IPS-NIHi11 (cell line): ENCODE results near the gene CLIC2.
A peak's percentile ranks its signal among the peaks of the same experiment; 100 is the strongest.
"Not testable (repeated sequence)": the region's sequence is repeated elsewhere in the genome, so short reads cannot be mapped to it uniquely, and the experiment has no call there.

Experiments
- DNase-seq: peaks from one replicate; pipeline ENCODE4 v3.0.0; 2012; ENCODE audit warnings: mixed read lengths, low spot score

The CLIC2 gene

GRCh38 chrX:155334486-155335336, at the start of gene CLIC2:
Gene CLIC2, minus strand, starts transcription at chrX:155334614. Its CDS starts 187 bp downstream, at chrX:155334427.
- DNase-seq = no peak

GRCh38 chrX:155382529-155382967, 48.1 kb upstream of the CLIC2 start:
- DNase-seq = not testable (repeated sequence)

DNA sequence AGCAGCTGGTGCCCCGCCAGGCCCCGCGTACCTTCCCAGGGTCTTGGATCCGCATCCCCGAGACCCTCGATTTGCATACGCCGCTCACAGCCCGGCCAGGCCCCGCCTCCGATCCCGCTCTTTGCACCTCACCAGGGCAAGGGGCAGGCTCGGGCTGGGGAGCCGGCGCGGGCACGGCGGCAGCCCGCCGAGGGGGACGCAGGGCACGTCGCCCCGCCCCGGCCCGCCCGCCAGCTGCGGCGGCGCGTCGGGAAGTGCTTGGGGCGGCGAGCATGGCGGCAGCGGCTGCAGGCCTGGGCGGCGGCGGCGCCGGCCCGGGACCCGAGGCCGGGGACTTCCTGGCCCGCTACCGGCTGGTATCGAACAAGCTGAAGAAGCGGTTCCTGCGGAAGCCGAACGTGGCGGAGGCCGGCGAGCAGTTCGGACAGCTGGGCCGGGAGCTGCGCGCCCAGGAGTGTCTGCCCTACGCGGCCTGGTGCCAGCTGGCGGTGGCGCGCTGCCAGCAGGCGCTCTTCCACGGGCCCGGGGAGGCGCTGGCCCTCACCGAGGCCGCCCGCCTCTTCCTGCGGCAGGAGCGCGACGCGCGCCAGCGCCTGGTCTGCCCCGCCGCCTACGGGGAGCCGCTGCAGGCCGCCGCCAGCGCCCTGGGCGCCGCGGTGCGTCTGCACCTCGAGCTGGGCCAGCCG, 47.6 kb upstream of the CLIC2 start, which contains the start of gene F8A2:
Gene F8A2, plus strand, starts transcription at position 253 of the 686 bp plus-strand sequence. Its CDS starts 20 bp downstream, at position 273.
- DNase-seq = not testable (repeated sequence)

DNA sequence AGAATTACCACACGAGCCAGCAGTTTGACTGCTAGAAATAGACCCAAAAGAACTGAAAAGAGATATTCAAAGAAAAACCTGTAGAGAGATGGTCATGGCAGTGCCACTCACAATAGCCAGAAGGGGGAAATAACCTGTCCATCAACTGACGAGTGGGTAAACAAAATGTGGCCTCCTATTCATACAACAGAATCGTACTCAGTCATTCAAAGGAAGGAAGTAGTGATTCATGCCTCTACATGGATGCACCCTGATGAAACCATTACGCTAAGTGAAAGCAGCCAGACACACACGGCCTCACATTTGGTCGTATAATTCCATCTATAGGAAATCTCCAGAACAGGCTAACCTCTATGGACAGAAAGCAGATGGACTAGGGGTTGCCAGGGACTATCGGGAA, 45.4 kb upstream of the CLIC2 start:
- not testable (repeated sequence) for DNase-seq

GRCh38 chrX:155373777-155374458, 39.5 kb upstream of the CLIC2 start:
- not testable (repeated sequence) for DNase-seq

DNA sequence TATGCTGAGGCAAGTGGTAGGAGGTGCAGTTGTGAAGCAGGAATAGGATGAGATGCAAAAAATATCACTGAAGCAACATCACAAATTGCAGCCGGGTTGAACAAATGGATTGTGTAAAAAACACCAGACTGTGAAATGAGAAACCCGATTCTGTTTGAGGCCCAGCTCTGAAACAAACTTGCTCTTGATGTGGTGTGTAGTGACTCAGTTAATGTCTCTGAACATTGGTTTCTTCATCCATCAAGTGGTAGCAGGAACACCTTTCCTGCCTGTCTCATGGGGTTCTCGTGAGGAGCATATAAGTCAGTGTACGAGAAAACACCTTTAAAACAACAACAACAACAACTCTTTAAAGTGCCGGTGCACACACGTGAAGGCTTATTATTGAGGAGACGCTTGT, 29.3 kb upstream of the CLIC2 start:
- not testable (repeated sequence) for DNase-seq

DNA sequence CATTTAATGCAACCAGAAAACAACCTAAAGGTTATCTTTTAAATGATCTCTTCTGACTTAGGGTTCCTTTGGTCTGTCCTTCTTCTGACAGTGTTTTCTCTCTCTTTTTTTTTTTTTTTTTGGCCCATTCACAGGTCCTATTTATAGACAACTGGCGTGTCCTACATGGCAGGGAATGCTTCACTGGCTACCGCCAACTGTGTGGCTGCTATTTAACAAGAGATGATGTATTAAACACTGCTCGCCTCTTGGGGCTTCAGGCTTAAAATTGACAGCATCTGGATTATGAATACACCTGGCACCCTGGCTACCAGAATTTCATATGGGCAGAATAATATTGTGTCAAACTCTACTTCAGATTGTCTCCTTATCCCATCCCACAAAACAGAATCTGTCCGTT, 15.0 kb upstream of the CLIC2 start:
- DNase-seq = not testable (repeated sequence)

GRCh38 chrX:155345689-155346088, 11.3 kb upstream of the CLIC2 start:
- not testable (repeated sequence) for DNase-seq

- not testable (repeated sequence) for DNase-seq
These were observed 911 bp upstream of the CLIC2 start for GRCh38 chrX:155335337-155335712.

DNA sequence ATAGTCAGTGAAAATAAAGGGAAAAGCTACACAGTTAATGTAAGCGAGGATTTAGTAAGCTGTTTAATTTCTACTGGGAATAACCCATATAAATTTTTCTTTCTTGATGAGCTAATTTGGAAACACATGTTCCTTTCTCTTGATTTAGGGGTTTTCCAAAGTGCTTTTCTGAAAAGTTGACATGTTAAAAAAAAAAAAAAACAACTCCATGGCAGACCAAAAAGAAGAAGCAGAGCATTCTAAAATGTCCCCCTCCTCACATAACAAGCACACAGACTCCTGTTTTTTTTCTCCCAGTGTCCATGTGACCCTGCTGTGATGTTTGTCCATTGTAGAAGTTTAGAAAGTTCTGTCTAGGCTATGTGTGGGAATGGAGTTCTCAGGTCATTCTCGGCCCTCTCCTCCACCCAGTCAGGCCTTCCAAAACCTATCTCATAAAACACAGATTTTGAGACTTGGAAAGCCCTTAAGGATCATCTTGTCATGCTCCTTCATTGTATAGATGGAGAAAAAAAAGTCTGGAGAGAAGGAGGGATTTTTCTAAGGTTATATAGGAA, 792 bp downstream of the CLIC2 start:
- no peak for DNase-seq

DNA sequence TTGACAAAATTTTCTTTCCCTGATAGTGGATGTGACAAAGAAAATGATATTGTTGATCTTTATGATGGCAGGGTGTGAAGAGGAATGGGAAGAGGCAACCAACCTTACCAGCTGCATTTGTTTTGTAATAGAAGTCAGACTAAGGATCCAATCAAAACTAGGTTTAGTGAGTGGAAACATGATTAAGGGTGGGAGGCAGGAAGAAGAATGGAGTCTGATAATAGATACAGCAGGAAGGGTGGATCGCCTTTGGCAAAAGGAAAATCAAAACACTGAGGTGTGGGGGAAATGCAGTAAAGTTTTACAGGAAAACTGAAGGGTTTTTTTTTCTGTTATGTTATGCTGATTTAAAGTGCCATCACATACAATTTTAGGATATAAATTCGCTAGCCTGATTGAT, 3.4 kb downstream of the CLIC2 start:
- no peak for DNase-seq

- no peak for DNase-seq
These were observed 5.1 kb downstream of the CLIC2 start for GRCh38 chrX:155329293-155329692.

DNA sequence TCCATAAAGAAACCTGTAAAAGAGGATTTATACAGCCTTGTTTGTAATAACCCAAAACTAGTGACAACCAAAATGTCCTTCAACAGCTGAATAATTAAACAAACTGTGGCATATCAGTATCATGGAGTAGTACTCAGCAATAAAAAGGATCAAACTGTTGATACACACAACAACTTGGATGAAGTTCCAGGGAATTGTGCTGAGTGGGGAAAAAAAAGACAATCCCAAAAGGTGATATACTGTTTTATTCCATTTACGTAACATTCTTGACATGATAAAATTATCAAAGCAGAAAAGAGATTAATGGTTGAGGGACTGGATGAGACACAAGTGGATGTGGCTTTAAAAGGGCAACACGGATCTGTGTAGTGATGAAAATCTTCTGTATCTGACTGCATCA, 7.8 kb downstream of the CLIC2 start:
- DNase-seq = no peak

GRCh38 chrX:155314260-155314659, 20.2 kb downstream of the CLIC2 start:
- no peak for DNase-seq

DNA sequence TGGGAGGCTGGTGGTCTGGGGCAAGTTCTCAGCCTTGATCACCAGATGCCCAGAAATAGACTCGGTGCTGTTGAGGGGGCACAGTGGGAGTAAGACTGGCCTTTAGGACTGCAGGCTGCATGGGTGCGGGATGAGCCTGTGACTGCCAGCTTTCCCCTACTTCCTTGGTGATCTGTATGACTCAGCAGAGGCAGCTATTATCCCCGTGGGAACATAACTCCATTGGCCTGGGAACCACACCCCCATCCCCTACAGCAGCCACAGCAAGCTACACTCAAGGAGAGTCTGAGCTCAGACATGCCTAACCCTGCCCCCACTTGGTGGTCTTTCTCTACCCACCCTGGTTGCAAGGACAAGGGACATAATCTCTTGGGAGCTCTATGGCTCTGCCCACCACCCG, 20.6 kb downstream of the CLIC2 start:
- no peak for DNase-seq

- no peak for DNase-seq
These were observed 40.6 kb downstream of the CLIC2 start for GRCh38 chrX:155293771-155294170.

- DNase-seq = no peak
These were observed 54.5 kb downstream of the CLIC2 start for GRCh38 chrX:155279873-155280272.

- DNase-seq = no peak
These were observed 63.4 kb downstream of the CLIC2 start for GRCh38 chrX:155270969-155271368.

DNA sequence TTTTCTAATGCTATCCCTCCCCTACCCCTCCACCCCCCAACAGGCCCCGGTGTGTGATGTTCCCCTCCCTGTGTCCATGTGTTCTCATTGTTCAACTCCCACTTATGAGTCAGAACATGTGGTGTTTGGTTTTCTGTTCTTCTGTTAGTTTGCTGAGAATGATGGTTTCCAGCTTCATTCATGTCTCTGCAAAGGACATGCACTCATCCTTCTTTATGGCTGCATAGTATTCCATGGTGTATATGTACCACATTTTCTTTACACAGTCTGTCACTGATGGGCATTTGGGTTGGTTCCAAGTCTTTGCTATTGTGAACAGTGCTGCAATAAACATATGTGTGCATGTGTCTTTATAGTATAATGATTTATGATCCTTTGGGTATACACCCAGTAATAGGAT, 66.4 kb downstream of the CLIC2 start:
- DNase-seq = not testable (repeated sequence)

DNA sequence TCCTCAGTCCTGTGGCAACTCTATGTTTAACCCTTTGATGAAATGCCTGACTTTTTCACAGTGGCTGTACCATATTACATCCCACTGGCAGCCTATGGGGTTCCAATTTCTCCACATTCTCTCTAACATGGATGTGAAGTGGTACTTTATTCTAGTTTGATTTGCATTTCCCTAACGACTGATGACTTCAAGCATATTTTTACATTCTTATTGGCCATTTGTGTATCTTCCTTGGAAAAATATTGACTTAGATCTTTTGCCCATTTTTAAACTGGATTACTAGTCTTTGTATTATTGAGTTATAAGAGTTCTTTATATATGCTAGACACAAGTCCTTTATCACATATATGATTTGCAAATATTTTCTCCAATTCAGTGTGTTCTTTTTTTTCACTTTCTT, 68.0 kb downstream of the CLIC2 start:
- DNase-seq = no peak

GRCh38 chrX:155263854-155264628, 70.4 kb downstream of the CLIC2 start, which contains the start of gene RAB39B:
Gene RAB39B, minus strand, starts transcription at chrX:155264491. Its CDS starts 203 bp downstream, at chrX:155264288.
- peak; percentile 57 for DNase-seq
